Right atrium auricular region (tissue), 2 donors: ENCODE results near the gene LACTB. TPM values are rescaled to one million over a fixed set of nuclear protein-coding genes. Genes with fewer than 3 reads are reported as not detected.
A peak's percentile ranks its signal among the peaks of the same experiment; 100 is the strongest.

ENCODE experiments used
- DNase-seq: peaks from one replicate; pipeline ENCODE4 v3.0.0-alpha.2; 2019; ENCODE audit warnings: low spot score
- H3K27ac ChIP-seq, 2 donors: fragments of 200-600 bp; sonication (generic); 1 replicate in 1 of 2; 2 replicates in 1 of 2; pipeline ENCODE4 v1.5.1; 2016 to 2019
- H3K27me3 ChIP-seq, 2 donors: fragments of 200-600 bp; sonication (generic); one replicate each; pipeline versions ENCODE4 v1.5.1 to v1.6.0; 2017 to 2019
- H3K36me3 ChIP-seq: fragments of 200-600 bp; sonication (generic); one replicate; pipeline ENCODE4 v1.5.1; 2016
- H3K4me1 ChIP-seq, 2 donors: fragments of 200-600 bp; sonication (generic); one replicate each; pipeline versions ENCODE4 v1.5.1 to v1.6.0; 2017 to 2019
- H3K4me3 ChIP-seq, 2 donors: fragments of 200-600 bp; sonication (generic); 1 replicate in 1 of 2; 2 replicates in 1 of 2; pipeline ENCODE4 v1.5.1; 2017 to 2019; ENCODE audit warnings: mild to moderate bottlenecking in 1 of 2, moderate library complexity in 1 of 2
- H3K9me3 ChIP-seq, 2 donors: fragments of 200-600 bp; sonication (generic); one replicate each; pipeline ENCODE4 v1.5.1; 2019
- CTCF ChIP-seq, 2 donors: fragments of 200-600 bp; sonication (generic); IDR thresholded peaks; one replicate each; pipeline ENCODE4 v1.5.1; 2019; ENCODE audit warnings: antibody characterized with exemption in 2 of 2
- total RNA-seq, 2 donors: library from RNA; depleted of rRNA; stranded (reverse); fragments of >200 nt; gene quantifications; one replicate each; pipeline ENCODE4 v1.1.0, GENCODE V29; 2016

Gene LACTB
- total RNA-seq, 2 donors from 2014 or later, result 10.6 to 20.5 TPM

GRCh38 chr15:63122002-63122875, 578 bp downstream of the LACTB start:
- peak in 1 of 2 donors; percentile 52 for TF ChIP-seq CTCF (IDR thresholded peaks at IDR 0.05)
- Histone ChIP-seq H3K9me3 (no peaks in the 10 kb centered on the region), H3K4me3 (peak overlapping the region; percentile 82 to 98), H3K36me3 (peaks cover 5% of the 10 kb centered on the region), H3K27me3 (no peaks in the 10 kb centered on the region), H3K27ac (peak overlapping the region; percentile 93 to 95), H3K4me1 (peaks cover 0 to 4% of the 10 kb centered on the region in 2 donors)
- peak; percentile 90 for DNase-seq

GRCh38 chr15:63124506-63124905, 2.8 kb downstream of the LACTB start:
- TF ChIP-seq CTCF (IDR thresholded peaks at IDR 0.05), result no peak
- no peak overlapping the region for H3K27ac ChIP-seq
- H3K27me3 ChIP-seq, result no peaks in the 10 kb centered on the region
- no peak for DNase-seq
- H3K36me3 ChIP-seq, result peaks cover 5% of the 10 kb centered on the region
- H3K4me1 ChIP-seq, result peaks cover 0 to 4% of the 10 kb centered on the region in 2 donors
- no peaks in the 10 kb centered on the region for H3K9me3 ChIP-seq
- no peak overlapping the region for H3K4me3 ChIP-seq

- Histone ChIP-seq H3K36me3 (peaks cover 5% of the 10 kb centered on the region), H3K27ac (no peak overlapping the region), H3K27me3 (no peaks in the 10 kb centered on the region), H3K9me3 (no peaks in the 10 kb centered on the region), H3K4me1 (peaks cover 0 to 4% of the 10 kb centered on the region in 2 donors), H3K4me3 (no peak overlapping the region)
- no peak for DNase-seq
- TF ChIP-seq CTCF (IDR thresholded peaks at IDR 0.05), result no peak
These were observed 5.1 kb downstream of the LACTB start for GRCh38 chr15:63126726-63127125.

GRCh38 chr15:63133786-63134185, 12.1 kb downstream of the LACTB start:
- Histone ChIP-seq H3K4me1 (peaks cover 0 to 6% of the 10 kb centered on the region in 2 donors), H3K9me3 (no peaks in the 10 kb centered on the region), H3K27me3 (no peaks in the 10 kb centered on the region), H3K4me3 (no peak overlapping the region), H3K27ac (no peak overlapping the region), H3K36me3 (no peaks in the 10 kb centered on the region)
- TF ChIP-seq CTCF (IDR thresholded peaks at IDR 0.05), result no peak
- no peak for DNase-seq

GRCh38 chr15:63134245-63134985, 12.8 kb downstream of the LACTB start:
- H3K9me3 ChIP-seq, result no peaks in the 10 kb centered on the region
- TF ChIP-seq CTCF (IDR thresholded peaks at IDR 0.05), result no peak
- no peaks in the 10 kb centered on the region for H3K36me3 ChIP-seq
- no peak overlapping the region for H3K27ac ChIP-seq
- H3K4me3 ChIP-seq, result no peak overlapping the region
- H3K4me1 ChIP-seq, result peaks cover 0 to 6% of the 10 kb centered on the region in 2 donors
- no peak for DNase-seq
- no peaks in the 10 kb centered on the region for H3K27me3 ChIP-seq
